Hematopoietic multipotent progenitor cell treated with erythropoietin and hydrocortisone succinate and interleukin-3 and kit ligand, for 15 days (in vitro differentiated cells): ENCODE data around the gene TTC27.

ENCODE experiments used
- DNase-seq: peaks from one replicate; pipeline ENCODE4 v3.0.0-alpha.2; 2015; ENCODE audit warnings: low spot score

Gene TTC27

GRCh38 chr2:32755666-32756065 is 127.8 kb downstream of the TTC27 start:
- DNase-seq = no peak

- DNase-seq = no peak
Observed at GRCh38 chr2:32756074-32756727, 128.4 kb downstream of the TTC27 start.

GRCh38 chr2:32758232-32758631 is 130.4 kb downstream of the TTC27 start:
- no peak for DNase-seq

GRCh38 chr2:32760628-32761027 is 132.8 kb downstream of the TTC27 start:
- DNase-seq = no peak

GRCh38 chr2:32768387-32769174 is 140.7 kb downstream of the TTC27 start:
- DNase-seq = peak; percentile 48

GRCh38 chr2:32770360-32770759 is 142.5 kb downstream of the TTC27 start:
- no peak for DNase-seq

GRCh38 chr2:32772638-32773447 is 145.0 kb downstream of the TTC27 start:
- DNase-seq = peak; percentile 46

GRCh38 chr2:32773448-32773808 is 145.6 kb downstream of the TTC27 start:
- no peak for DNase-seq

GRCh38 chr2:32775954-32776353 is 148.1 kb downstream of the TTC27 start:
- no peak for DNase-seq

- DNase-seq = no peak
Observed at GRCh38 chr2:32777714-32778113, 149.9 kb downstream of the TTC27 start.

- DNase-seq = no peak
Observed at GRCh38 chr2:32780961-32781360, 153.1 kb downstream of the TTC27 start.

- DNase-seq = no peak
Observed at GRCh38 chr2:32783469-32783868, 155.6 kb downstream of the TTC27 start.

GRCh38 chr2:32783933-32784332 is 156.1 kb downstream of the TTC27 start:
- DNase-seq = no peak

GRCh38 chr2:32787207-32787606 is 159.4 kb downstream of the TTC27 start:
- DNase-seq = no peak

GRCh38 chr2:32788114-32788513 is 160.3 kb downstream of the TTC27 start:
- DNase-seq = no peak

- DNase-seq = no peak
Observed at GRCh38 chr2:32792416-32792815, 164.6 kb downstream of the TTC27 start.

- no peak for DNase-seq
Observed at GRCh38 chr2:32798829-32799228, 171.0 kb downstream of the TTC27 start.

GRCh38 chr2:32801741-32802140 is 173.9 kb downstream of the TTC27 start:
- DNase-seq = no peak

- DNase-seq = no peak
Observed at GRCh38 chr2:32802877-32803276, 175.0 kb downstream of the TTC27 start.

- no peak for DNase-seq
Observed at GRCh38 chr2:32804205-32804604, 176.4 kb downstream of the TTC27 start.

- DNase-seq = no peak
Observed at GRCh38 chr2:32805104-32806095, 177.6 kb downstream of the TTC27 start.

- no peak for DNase-seq
Observed at GRCh38 chr2:32806857-32807256, 179.0 kb downstream of the TTC27 start.
